Stimulated activated effector memory CD8-positive, alpha-beta T cell treated with anti-CD3 and anti-CD28 coated beads, Interleukin-12 subunit alpha, Interleukin-12 subunit beta, amount 100 ng/mL, for 72 hours (primary cell): ENCODE measurements around the gene MVB12B.
A peak's percentile ranks its signal among the peaks of the same experiment; 100 is the strongest.

ENCODE experiments used
- ATAC-seq: fragments of 150-1000 bp; cut with Tn5 transposase; 2 replicates; pipeline ENCODE4 v1.10.0; 2021
- DNase-seq, 2 donors: peaks; one replicate each; pipeline ENCODE4 v3.0.0; 2021 to 2022; ENCODE audit warnings: low spot score in 2 of 2
- H3K27ac Mint-ChIP-seq: one replicate; pipeline ENCODE4 v1.8.0; 2022; ENCODE audit warnings: mild to moderate bottlenecking, mixed read lengths
- H3K36me3 Mint-ChIP-seq: one replicate; pipeline ENCODE4 v1.8.0; 2022; ENCODE audit warnings: mild to moderate bottlenecking, mixed read lengths
- H3K4me1 Mint-ChIP-seq: one replicate; pipeline ENCODE4 v1.8.0; 2022; ENCODE audit warnings: mixed read lengths
- H3K4me3 Mint-ChIP-seq: one replicate; pipeline ENCODE4 v1.8.0; 2022; ENCODE audit warnings: mild to moderate bottlenecking, mixed read lengths
- H3K9me3 Mint-ChIP-seq: one replicate; pipeline ENCODE4 v1.8.0; 2022; ENCODE audit warnings: mixed read lengths

Gene MVB12B

GRCh38 chr9:126360073-126360472 is 33.4 kb downstream of the MVB12B start:
- ATAC-seq (peak; percentile 73), DNase-seq (no peak)
- Mint-ChIP-seq H3K27ac (no peak overlapping the region), H3K4me3 (no peak overlapping the region), H3K36me3 (peaks cover 5% of the 10 kb centered on the region), H3K4me1 (peaks cover 37% of the 10 kb centered on the region), H3K9me3 (peaks cover 18% of the 10 kb centered on the region)

DNA sequence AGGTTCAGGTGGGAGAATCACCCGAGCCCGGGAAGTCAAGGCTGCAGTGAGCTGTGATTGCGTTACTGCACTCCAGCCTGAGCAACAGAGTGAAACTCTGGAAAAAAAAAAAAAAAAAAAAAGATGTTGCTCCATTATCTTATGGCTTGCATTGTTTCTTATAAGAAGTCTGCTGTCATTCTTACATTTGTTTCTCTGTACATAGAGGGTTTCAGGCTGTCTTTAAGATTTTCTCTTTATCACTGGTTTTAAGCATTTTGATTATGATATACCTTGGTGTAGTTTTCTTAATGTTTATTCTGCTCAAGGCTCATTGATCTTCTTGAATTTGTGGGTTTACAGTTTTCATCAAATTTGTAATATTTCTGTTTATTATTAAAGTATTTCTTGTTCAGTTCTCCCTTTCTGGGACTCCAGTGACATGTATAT is 35.2 kb downstream of the MVB12B start:
- Mint-ChIP-seq H3K36me3 (peaks cover 5% of the 10 kb centered on the region), H3K9me3 (peaks cover 18% of the 10 kb centered on the region), H3K27ac (no peak overlapping the region), H3K4me1 (peaks cover 34% of the 10 kb centered on the region), H3K4me3 (no peak overlapping the region)
- DNase-seq, result no peak
- no peak for ATAC-seq

- ATAC-seq (no peak), DNase-seq (no peak)
- peaks cover 35% of the 10 kb centered on the region for H3K4me1 Mint-ChIP-seq
- no peak overlapping the region for H3K4me3 Mint-ChIP-seq
- H3K36me3 Mint-ChIP-seq, result peaks cover 5% of the 10 kb centered on the region
- peaks cover 18% of the 10 kb centered on the region for H3K9me3 Mint-ChIP-seq
- H3K27ac Mint-ChIP-seq, result peak overlapping the region; percentile 27
These were observed 36.6 kb downstream of the MVB12B start for GRCh38 chr9:126363250-126363649.

DNA sequence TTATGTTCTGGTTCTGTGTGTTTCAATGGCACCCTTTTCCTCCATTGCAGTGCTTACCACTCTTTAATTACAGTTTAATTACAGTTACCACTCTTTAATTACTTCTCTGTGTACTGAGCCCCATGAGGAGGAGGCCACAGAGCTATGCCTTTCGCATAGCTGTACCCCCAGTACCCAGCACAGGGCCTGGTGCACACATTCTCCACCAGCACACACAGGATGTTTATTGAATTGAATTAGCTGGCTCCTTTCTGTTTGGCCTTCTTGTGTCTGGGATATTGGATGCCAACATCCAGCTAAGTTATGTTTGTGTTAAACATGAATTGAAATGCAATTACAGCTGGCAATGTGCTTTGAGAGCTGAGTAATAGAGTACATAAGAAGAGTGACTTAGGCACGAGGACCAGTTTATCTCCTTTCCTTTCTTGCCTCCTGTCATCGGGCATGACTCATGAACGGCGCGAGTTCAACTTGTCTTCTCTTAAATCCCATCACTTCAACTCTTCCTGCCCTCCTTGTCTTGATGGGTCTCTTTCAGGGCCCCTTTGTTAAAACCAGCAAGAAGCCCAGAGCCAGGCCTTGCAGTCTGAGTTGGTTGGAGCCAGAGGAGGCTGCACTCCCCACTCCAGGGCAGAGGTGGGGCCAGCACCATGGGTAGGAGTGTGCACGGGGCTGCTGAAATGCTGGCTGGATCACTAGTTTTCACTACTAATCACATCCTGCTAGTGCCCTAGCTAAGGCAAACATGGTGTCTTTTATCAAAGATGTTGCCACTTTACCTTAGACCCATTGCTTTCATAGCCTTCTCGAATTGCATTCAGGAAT is 37.4 kb downstream of the MVB12B start:
- peaks cover 18% of the 10 kb centered on the region for H3K9me3 Mint-ChIP-seq
- peaks cover 35% of the 10 kb centered on the region for H3K4me1 Mint-ChIP-seq
- DNase-seq (no peak), ATAC-seq (no peak)
- peak overlapping the region; percentile 27 for H3K27ac Mint-ChIP-seq
- peaks cover 5% of the 10 kb centered on the region for H3K36me3 Mint-ChIP-seq
- no peak overlapping the region for H3K4me3 Mint-ChIP-seq

- ATAC-seq (no peak), DNase-seq (no peak)
- peaks cover 30% of the 10 kb centered on the region for H3K4me1 Mint-ChIP-seq
- H3K4me3 Mint-ChIP-seq, result no peak overlapping the region
- peaks cover 9% of the 10 kb centered on the region for H3K9me3 Mint-ChIP-seq
- no peaks in the 10 kb centered on the region for H3K36me3 Mint-ChIP-seq
- H3K27ac Mint-ChIP-seq, result no peak overlapping the region
These were observed 39.2 kb downstream of the MVB12B start for GRCh38 chr9:126365780-126366179.

DNA sequence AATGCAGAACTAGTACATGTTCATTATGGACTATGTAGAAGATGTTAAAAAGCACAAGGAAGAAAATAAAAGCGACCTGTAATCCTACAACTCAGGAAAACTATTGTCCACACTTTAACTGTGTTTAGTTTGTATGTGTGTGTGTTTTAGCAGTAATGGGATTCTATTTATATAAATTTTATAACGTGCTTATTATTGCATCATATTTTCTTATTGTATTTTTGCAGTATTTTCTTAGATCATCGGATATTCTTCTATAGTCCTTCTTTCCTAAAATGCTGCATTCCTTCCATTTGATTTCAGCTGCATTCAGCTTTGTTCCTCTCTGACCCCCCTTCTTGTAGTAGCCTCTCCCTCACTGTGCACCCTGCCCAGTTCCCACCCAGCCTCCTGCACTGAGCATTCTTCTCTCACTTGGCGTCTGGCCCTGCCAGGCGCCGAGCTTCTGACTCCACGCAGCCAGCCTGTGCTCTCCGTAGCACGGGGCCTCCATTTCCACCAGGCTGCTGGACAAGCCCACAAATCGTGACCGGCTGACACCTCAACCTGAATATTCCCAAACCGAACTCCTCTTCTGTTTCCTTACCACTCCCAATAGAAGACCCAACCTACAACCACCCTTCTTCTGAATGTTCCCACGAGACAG is 39.9 kb downstream of the MVB12B start:
- no peaks in the 10 kb centered on the region for H3K36me3 Mint-ChIP-seq
- H3K4me3 Mint-ChIP-seq, result no peak overlapping the region
- peaks cover 5% of the 10 kb centered on the region for H3K9me3 Mint-ChIP-seq
- H3K4me1 Mint-ChIP-seq, result peaks cover 30% of the 10 kb centered on the region
- H3K27ac Mint-ChIP-seq, result peak overlapping the region; percentile 29
- no peak for DNase-seq
- ATAC-seq, result no peak

- Mint-ChIP-seq H3K4me1 (peaks cover 30% of the 10 kb centered on the region), H3K4me3 (no peak overlapping the region), H3K27ac (peak overlapping the region; percentile 29), H3K36me3 (no peaks in the 10 kb centered on the region), H3K9me3 (peaks cover 1% of the 10 kb centered on the region)
- no peak for ATAC-seq
- DNase-seq, result no peak
These were observed 40.5 kb downstream of the MVB12B start for GRCh38 chr9:126367139-126367538.

- no peaks in the 10 kb centered on the region for H3K36me3 Mint-ChIP-seq
- no peaks in the 10 kb centered on the region for H3K9me3 Mint-ChIP-seq
- peaks cover 32% of the 10 kb centered on the region for H3K4me1 Mint-ChIP-seq
- no peak overlapping the region for H3K4me3 Mint-ChIP-seq
- ATAC-seq, result no peak
- H3K27ac Mint-ChIP-seq, result peak overlapping the region; percentile 29
- DNase-seq, result no peak
These were observed 41.0 kb downstream of the MVB12B start for GRCh38 chr9:126367616-126368015.

GRCh38 chr9:126368020-126368419 is 41.4 kb downstream of the MVB12B start:
- DNase-seq, result no peak
- no peaks in the 10 kb centered on the region for H3K9me3 Mint-ChIP-seq
- H3K4me1 Mint-ChIP-seq, result peaks cover 36% of the 10 kb centered on the region
- ATAC-seq, result no peak
- H3K27ac Mint-ChIP-seq, result peak overlapping the region; percentile 29
- no peaks in the 10 kb centered on the region for H3K36me3 Mint-ChIP-seq
- no peak overlapping the region for H3K4me3 Mint-ChIP-seq

DNA sequence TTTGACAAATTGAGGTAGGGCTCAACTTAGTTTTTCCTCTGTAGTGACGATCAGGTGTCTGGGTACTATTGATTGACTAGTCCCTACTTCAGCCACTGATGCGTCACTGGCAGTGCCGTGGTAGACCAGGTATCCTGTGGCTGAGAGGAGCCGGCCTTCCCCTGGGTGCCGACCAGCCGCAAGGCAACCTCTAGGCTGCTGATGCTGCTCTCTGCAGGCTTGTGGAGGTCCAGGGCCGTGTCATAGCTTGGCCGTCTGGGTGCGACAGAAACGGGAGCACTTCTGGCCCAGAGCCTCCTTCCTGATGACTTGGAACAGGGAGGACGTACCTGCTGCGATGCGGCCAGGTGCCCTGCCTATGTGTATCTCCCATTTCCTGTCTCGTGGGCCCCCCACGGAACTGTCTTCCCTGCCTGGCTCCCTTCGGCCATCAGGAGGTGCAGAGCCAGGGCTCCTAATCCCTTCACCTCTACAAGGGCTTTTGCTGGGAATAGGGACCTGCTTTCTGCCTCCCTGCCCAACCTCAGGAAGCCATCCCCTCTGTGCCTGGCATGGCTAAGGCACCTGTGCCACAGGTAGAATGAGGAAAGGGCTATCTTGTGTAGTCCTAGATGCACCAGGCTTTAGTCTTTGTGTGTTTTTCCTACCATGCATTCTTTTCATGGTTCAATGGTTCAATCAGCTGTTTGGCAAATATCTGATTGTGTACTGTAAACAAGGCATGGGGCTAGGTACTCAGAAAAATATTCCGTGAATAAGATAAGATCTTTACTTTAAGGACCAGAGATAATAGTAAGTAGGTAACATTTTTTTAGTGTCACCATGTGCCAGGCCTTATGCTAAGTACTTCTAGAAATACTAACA is 44.6 kb downstream of the MVB12B start:
- Mint-ChIP-seq H3K4me3 (no peak overlapping the region), H3K27ac (peak overlapping the region; percentile 4), H3K36me3 (no peaks in the 10 kb centered on the region), H3K4me1 (peaks cover 36% of the 10 kb centered on the region), H3K9me3 (no peaks in the 10 kb centered on the region)
- no peak for ATAC-seq
- no peak for DNase-seq

DNA sequence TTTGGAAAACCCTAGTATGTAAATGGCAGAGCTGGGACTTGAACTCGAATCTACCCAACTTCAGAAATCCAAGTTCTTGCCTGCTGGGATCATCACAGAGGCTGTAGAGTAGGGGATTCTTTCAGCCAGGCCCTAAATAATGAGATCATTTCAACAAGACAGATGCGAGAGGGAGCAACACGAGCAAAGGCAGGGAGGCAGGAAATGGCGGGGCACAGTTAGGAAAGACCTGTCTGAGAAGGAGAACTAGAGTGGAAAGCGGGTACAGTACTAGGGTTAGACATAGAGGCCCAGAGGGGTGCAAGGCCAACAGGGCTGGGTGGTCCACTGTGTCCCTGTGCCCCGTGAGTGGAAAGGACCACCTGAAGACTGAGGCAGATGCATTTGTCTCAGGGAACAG is 46.1 kb downstream of the MVB12B start:
- ATAC-seq (no peak), DNase-seq (no peak)
- Mint-ChIP-seq H3K4me1 (peaks cover 35% of the 10 kb centered on the region), H3K27ac (peak overlapping the region; percentile 4), H3K9me3 (no peaks in the 10 kb centered on the region), H3K4me3 (no peak overlapping the region), H3K36me3 (no peaks in the 10 kb centered on the region)

GRCh38 chr9:126373241-126373640 is 46.6 kb downstream of the MVB12B start:
- no peak overlapping the region for H3K27ac Mint-ChIP-seq
- H3K4me3 Mint-ChIP-seq, result no peak overlapping the region
- H3K36me3 Mint-ChIP-seq, result no peaks in the 10 kb centered on the region
- no peaks in the 10 kb centered on the region for H3K9me3 Mint-ChIP-seq
- ATAC-seq (no peak), DNase-seq (no peak)
- peaks cover 37% of the 10 kb centered on the region for H3K4me1 Mint-ChIP-seq

GRCh38 chr9:126374366-126374781 is 47.7 kb downstream of the MVB12B start:
- ATAC-seq (no peak), DNase-seq (no peak)
- H3K27ac Mint-ChIP-seq, result no peak overlapping the region
- H3K36me3 Mint-ChIP-seq, result no peaks in the 10 kb centered on the region
- peaks cover 42% of the 10 kb centered on the region for H3K4me1 Mint-ChIP-seq
- H3K9me3 Mint-ChIP-seq, result no peaks in the 10 kb centered on the region
- no peak overlapping the region for H3K4me3 Mint-ChIP-seq

DNA sequence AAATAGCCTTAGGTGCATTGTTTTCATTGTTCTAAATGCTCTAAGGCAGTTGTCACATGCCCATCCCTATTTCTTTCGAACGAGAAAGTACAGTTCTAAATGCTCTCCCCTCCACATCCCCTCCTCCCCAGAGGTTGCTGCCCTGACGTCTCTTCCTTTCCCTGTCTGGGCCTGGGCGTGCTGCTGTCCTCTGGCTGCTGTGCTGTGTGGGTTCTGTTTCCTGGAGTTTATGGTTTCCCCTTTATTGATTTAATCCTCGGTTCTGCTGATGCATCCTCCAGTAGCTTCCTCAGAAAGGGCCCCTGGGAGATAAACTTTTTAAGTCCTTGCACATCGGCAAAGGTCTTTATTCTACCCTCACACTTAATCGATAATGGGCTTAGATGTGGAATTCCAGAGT is 48.8 kb downstream of the MVB12B start:
- ATAC-seq (no peak), DNase-seq (no peak)
- H3K4me1 Mint-ChIP-seq, result peaks cover 42% of the 10 kb centered on the region
- H3K36me3 Mint-ChIP-seq, result no peaks in the 10 kb centered on the region
- no peak overlapping the region for H3K4me3 Mint-ChIP-seq
- H3K27ac Mint-ChIP-seq, result peak overlapping the region; percentile 43
- H3K9me3 Mint-ChIP-seq, result no peaks in the 10 kb centered on the region
